GM12892 (cell line): ENCODE results near the gene SLC38A10.

Experiments
- POLR2A ChIP-seq: IDR thresholded peaks from 2 replicates; pipeline ENCODE4 v1.6.1; 2011; ENCODE audit warnings: low read depth, low read length, control low read depth
- POLR2AphosphoS5 ChIP-seq: IDR thresholded peaks from 2 replicates; pipeline ENCODE4 v1.6.1; 2011; ENCODE audit warnings: low read depth, low read length, control low read depth
- TAF1 ChIP-seq: IDR thresholded peaks from 2 replicates; pipeline ENCODE4 v1.6.1; 2011; ENCODE audit warnings: low read depth, mild to moderate bottlenecking, control low read depth, low read length, borderline replicate concordance

DNA sequence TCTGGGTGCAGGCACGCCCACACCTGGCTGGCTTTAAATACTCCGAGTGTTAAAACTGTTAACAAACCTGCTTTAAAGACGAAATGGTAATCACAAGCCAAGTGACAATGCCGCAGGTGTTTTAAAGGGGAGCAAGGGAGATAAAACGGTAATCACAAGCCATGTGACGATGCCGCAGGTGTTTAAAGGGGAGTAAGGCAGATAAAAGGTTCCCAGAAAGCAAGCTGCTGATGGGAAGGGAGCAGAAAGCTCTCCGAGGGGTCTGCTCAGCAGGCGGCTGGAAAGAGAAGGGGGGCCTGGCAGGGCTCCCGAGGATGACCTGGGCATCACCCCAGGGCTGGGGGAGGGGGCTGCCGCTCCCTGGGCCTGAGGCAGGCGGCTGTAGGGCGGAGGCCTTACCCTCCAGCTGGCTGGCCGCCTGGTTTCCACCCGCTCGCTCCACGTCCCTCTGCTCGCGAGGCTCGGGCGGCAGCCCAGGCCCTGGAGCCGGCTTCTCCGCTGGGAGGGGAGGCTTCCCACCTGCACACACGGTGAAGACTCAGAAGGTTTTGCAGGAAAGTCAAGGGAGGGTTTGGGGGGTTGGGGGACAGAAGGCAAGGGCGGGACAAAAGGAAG, 43.9 kb downstream of the SLC38A10 start:
- no peak for TF ChIP-seq POLR2AphosphoS5
- no peak for TF ChIP-seq POLR2A
- TF ChIP-seq TAF1 = no peak
